Large intestine (tissue), 12 donors: ENCODE results near the gene ZKSCAN8. TPM values are rescaled to one million over a fixed set of nuclear protein-coding genes. Genes with fewer than 3 reads are reported as not detected.
A peak's percentile ranks its signal among the peaks of the same experiment; 100 is the strongest.
"Not testable (repeated sequence)": the region's sequence is repeated elsewhere in the genome, so short reads cannot be mapped to it uniquely, and the experiment has no call there.

Experiments used
- DNase-seq, 2 donors: peaks; one replicate each; pipeline versions ENCODE4 v3.0.0 to v3.0.0-alpha.2; 2013
- H3K27ac ChIP-seq: one replicate; pipeline ENCODE4 v1.5.1; 2013; ENCODE audit warnings: low read length
- H3K27me3 ChIP-seq: 2 replicates; pipeline ENCODE4 v1.6.1; 2013; ENCODE audit warnings: low read length; ENCODE audit not compliant: control insufficient read depth, insufficient read depth
- H3K36me3 ChIP-seq: 2 replicates; pipeline ENCODE4 v1.6.1; 2013; ENCODE audit warnings: low read length; ENCODE audit not compliant: control insufficient read depth, insufficient read depth
- H3K4me1 ChIP-seq: one replicate; pipeline ENCODE4 v1.6.1; 2013; ENCODE audit warnings: low read length; ENCODE audit not compliant: control insufficient read depth, insufficient read depth
- H3K4me3 ChIP-seq: one replicate; pipeline ENCODE4 v1.5.1; 2013; ENCODE audit warnings: low read length
- H3K9me3 ChIP-seq: one replicate; pipeline ENCODE4 v1.6.1; 2013; ENCODE audit warnings: mild to moderate bottlenecking, low read depth, low read length, moderate library complexity; ENCODE audit not compliant: control insufficient read depth
- WGBS: methylation state at CpG from one replicate; pipeline ENCODE4 v1.1.5; 2013; ENCODE audit warnings: low lambda C conversion rate; ENCODE audit not compliant: insufficient coverage; 5-methylcytosine and 5-hydroxymethylcytosine counted together
- long read RNA-seq, 11 donors: transcript quantifications; one replicate each; lab custom pipeline, GENCODE V29; 2026
- polyA plus RNA-seq: library from polyadenylated mRNA; unstranded; fragments of 120-200 nt; gene quantifications from one replicate; pipeline ENCODE4 v1.2.1, GENCODE V29; 2013

The ZKSCAN8 gene
- polyA plus RNA-seq = 21.9 TPM
- long read RNA-seq, donor 1 = 0 reads
- long read RNA-seq, donor 2, full-length matches to known transcripts = 2 of 2 reads
- long read RNA-seq, donor 2, partial matches to known transcripts = 0 of 2 reads
- long read RNA-seq, donor 2, other reads (novel, unspliced or antisense) = 0 of 2 reads
- long read RNA-seq, donor 3, full-length matches to known transcripts = 5 of 5 reads
- long read RNA-seq, donor 3, partial matches to known transcripts = 0 of 5 reads
- long read RNA-seq, donor 3, other reads (novel, unspliced or antisense) = 0 of 5 reads
- long read RNA-seq, donor 4 = 0 reads
- long read RNA-seq, donor 5, full-length matches to known transcripts = 1 of 1 reads
- long read RNA-seq, donor 5, partial matches to known transcripts = 0 of 1 reads
- long read RNA-seq, donor 5, other reads (novel, unspliced or antisense) = 0 of 1 reads
- long read RNA-seq, donor 6, full-length matches to known transcripts = 4 of 4 reads
- long read RNA-seq, donor 6, partial matches to known transcripts = 0 of 4 reads
- long read RNA-seq, donor 6, other reads (novel, unspliced or antisense) = 0 of 4 reads
- long read RNA-seq, donor 7, full-length matches to known transcripts = 3 of 3 reads
- long read RNA-seq, donor 7, partial matches to known transcripts = 0 of 3 reads
- long read RNA-seq, donor 7, other reads (novel, unspliced or antisense) = 0 of 3 reads
- long read RNA-seq, donor 8, full-length matches to known transcripts = 3 of 3 reads
- long read RNA-seq, donor 8, partial matches to known transcripts = 0 of 3 reads
- long read RNA-seq, donor 8, other reads (novel, unspliced or antisense) = 0 of 3 reads
- long read RNA-seq, donor 9 = 0 reads
- long read RNA-seq, donor 10, full-length matches to known transcripts = 4 of 4 reads
- long read RNA-seq, donor 10, partial matches to known transcripts = 0 of 4 reads
- long read RNA-seq, donor 10, other reads (novel, unspliced or antisense) = 0 of 4 reads
- long read RNA-seq, donor 11 = 0 reads

- Histone ChIP-seq H3K4me3 (peak within 1 kb of the TSS; percentile 83), H3K9me3 (no peaks in the 10 kb centered on the region), H3K4me1 (peaks cover 4% of the 10 kb centered on the region), H3K27ac (peak within 1 kb of the TSS; percentile 39), H3K27me3 (no peaks in the 10 kb centered on the region), H3K36me3 (peaks cover 11% of the 10 kb centered on the region)
- WGBS = 0% methylated on average over 3 of the region's 52 CpGs
- peak; percentile 65 to 88 for DNase-seq
Measured at GRCh38 chr6:28141500-28142329, at the start of gene ZKSCAN8. TSS of gene ZKSCAN8 (plus strand) at chr6:28141883. CDS start at chr6:28148408, 6,525 bp downstream.

GRCh38 chr6:28102222-28102621, 39.5 kb upstream of the ZKSCAN8 start:
- not testable (repeated sequence) for H3K36me3 ChIP-seq, H3K4me1 ChIP-seq, H3K27ac ChIP-seq, H3K27me3 ChIP-seq, DNase-seq, H3K4me3 ChIP-seq, H3K9me3 ChIP-seq
- WGBS = 76% methylated on average over 4 of the region's 7 CpGs

DNA sequence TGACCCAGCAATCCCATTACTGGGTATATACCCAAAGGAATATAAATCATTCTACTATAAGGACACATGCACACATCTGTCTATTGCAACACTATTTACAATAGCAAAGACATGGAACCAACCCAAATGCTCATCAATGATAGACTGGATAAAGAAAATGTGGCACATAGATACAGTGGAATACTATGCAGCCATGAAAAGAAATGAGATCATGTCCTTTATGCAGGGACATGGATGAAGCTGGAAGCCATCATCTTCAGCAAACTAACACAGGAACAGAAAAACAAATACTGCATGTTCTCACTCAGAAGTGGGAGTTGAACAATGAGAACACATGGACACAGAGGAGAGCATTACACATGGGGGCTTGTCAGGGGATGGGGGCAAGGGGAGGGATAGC, 39.0 kb upstream of the ZKSCAN8 start:
- not testable (repeated sequence) for DNase-seq, H3K27ac ChIP-seq, H3K4me1 ChIP-seq, H3K9me3 ChIP-seq, H3K4me3 ChIP-seq, H3K36me3 ChIP-seq, H3K27me3 ChIP-seq

DNA sequence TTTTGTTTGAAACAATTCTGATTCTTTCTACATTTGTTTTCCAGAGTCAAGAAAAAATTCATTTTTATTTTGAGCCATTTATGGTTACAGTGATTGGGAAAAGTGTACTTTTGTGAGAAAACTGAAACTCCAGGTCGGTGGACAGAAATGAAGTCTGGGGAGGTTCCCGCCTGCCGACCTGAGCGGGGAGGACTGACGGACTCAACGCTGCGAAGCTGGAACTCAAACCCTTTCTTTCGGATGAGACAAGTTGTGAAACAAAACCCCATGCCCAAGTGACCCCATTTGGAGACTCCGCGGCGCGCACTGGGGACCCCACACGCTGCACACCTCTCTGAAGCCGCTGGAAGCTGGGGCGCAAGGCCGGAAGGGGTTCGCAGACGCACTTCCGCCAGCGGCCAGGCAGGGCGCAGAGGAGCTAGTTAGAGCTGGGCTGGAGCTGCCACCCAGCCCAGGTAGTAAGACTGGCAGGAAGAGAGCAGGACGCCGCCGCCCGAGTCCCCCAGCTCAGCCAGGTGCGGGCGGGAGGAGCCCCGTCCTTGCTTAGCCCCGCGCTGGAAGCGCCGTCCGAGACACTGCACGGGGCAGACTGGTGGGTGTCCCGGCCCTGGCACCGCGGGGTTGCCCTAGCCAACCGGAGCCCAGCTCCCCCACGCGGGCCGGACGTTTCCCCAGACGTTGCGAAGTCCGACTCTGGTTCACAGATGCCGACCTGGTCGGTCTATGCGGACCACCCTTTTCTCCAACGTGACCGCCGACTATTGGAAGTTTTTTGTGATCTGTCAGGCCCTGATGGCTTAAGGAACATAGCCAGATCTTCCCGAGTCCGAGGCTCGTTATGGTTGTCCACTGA, 37.1 kb upstream of the ZKSCAN8 start:
- WGBS = no CpG with 5 or more reads among the region's 54 CpGs
- Histone ChIP-seq H3K27ac (peak overlapping the region; percentile 84), H3K9me3 (no peaks in the 10 kb centered on the region), H3K4me1 (no peaks in the 10 kb centered on the region), H3K27me3 (no peaks in the 10 kb centered on the region), H3K4me3 (peak overlapping the region; percentile 72), H3K36me3 (no peaks in the 10 kb centered on the region)
- peak; percentile 82 to 94 for DNase-seq

GRCh38 chr6:28105245-28105639, 36.4 kb upstream of the ZKSCAN8 start:
- H3K36me3 ChIP-seq = no peaks in the 10 kb centered on the region
- peaks cover 2% of the 10 kb centered on the region for H3K27me3 ChIP-seq
- peak overlapping the region; percentile 72 for H3K4me3 ChIP-seq
- H3K27ac ChIP-seq = peak overlapping the region; percentile 84
- H3K9me3 ChIP-seq = no peaks in the 10 kb centered on the region
- DNase-seq = no peak
- no peaks in the 10 kb centered on the region for H3K4me1 ChIP-seq
- no CpG with 5 or more reads among the region's 5 CpGs for WGBS

DNA sequence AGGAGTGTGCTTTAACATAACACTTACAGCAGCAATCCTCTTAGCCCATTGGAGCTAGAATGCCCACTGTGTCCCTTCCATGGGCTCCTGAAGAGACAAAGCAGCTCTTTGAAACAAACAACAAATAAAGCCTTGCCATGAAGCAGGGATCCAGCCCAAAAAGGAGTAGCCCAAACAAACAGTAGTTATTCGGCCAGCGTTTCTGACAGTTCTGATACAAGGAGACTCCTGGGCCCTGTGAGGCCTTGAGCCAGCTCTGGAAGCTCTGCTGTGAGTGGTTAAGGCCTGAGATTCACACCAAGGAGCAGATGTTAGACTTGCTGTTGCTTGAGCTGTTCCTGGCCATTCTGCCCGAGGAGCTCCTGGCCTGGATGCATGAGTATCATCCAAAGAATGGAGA, 34.2 kb upstream of the ZKSCAN8 start:
- DNase-seq = no peak
- Histone ChIP-seq H3K27me3 (peaks cover 6% of the 10 kb centered on the region), H3K9me3 (no peaks in the 10 kb centered on the region), H3K36me3 (no peaks in the 10 kb centered on the region), H3K27ac (no peak overlapping the region), H3K4me1 (no peaks in the 10 kb centered on the region), H3K4me3 (no peak overlapping the region)
- WGBS = no CpG with 5 or more reads among the region's 3 CpGs

DNA sequence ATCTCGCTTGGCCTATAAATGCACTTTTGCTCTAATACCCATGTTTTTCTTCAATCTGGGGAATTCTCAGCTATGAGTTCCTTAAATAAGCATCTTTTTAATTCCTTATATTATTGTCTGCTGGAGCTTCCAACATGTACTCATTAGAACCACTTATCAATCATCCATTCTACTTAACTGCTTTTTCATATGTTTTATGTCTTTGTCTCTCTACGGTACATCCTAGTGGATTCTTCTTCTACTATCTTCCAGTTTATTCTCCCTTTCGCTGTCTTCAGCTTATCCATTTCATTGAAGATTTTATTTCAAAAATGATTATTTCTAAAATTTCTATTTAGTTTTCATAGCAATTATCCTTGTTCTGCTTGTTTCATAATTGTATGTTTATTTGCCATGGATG, 29.7 kb upstream of the ZKSCAN8 start:
- 61% methylated on average over 2 of the region's 3 CpGs for WGBS
- Histone ChIP-seq H3K27ac (no peak overlapping the region), H3K36me3 (peaks cover 5% of the 10 kb centered on the region), H3K4me1 (no peaks in the 10 kb centered on the region), H3K27me3 (peaks cover 6% of the 10 kb centered on the region), H3K9me3 (no peaks in the 10 kb centered on the region), H3K4me3 (no peak overlapping the region)
- no peak for DNase-seq

DNA sequence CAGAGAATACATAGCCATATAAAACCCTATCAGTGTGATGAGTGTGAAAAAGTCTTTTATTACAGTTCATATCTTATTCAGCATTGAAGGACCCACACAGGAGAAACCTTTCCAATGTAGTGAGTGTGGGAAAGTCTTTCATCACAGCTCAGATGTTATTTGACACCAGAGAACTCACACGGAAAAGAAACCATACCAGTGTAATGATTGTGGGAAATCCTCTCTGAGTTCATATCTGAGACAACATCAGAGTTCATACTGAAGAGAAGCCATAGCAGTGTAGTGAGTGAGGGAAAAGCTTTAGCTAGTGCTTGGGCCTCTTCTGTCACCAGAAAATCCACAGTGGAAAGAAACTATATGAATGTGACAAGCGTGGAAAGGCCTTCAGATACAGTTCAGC, 25.9 kb upstream of the ZKSCAN8 start:
- H3K4me3 ChIP-seq = no peak overlapping the region
- H3K9me3 ChIP-seq = no peaks in the 10 kb centered on the region
- H3K27me3 ChIP-seq = peaks cover 2% of the 10 kb centered on the region
- no peaks in the 10 kb centered on the region for H3K4me1 ChIP-seq
- DNase-seq = no peak
- peaks cover 24% of the 10 kb centered on the region for H3K36me3 ChIP-seq
- WGBS = no CpG with 5 or more reads among the region's 2 CpGs
- H3K27ac ChIP-seq = no peak overlapping the region

DNA sequence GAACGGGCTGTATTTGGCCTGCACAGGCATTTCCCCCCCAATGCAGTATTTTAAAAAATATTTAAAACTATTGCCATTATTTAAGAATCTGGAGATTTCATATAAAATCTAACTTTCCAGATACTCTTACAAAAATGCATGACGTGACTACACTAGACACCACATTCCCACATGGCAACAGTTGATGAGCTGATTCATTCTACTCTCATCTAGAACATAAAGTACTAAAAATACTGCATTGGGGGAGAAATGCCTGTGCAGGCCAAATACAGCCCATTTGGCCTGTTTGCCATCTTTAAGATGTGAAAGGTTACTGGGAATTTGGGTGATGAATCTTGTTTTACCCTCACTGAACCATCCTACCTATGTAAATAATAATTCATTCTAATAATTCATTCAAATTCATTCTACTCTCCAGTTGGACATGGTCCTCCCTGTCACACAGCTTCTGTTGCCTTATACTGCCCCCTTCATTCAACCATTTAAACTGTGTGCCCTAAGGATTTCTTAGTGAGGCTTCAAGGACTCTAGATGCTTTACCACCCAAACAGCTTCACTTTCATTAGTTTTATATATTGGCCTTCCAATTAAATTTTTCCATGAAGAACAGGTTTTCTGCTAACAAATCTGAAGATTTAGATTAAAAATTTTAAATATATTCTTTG, 24.2 kb upstream of the ZKSCAN8 start:
- Histone ChIP-seq H3K27me3 (no peaks in the 10 kb centered on the region), H3K4me1 (no peaks in the 10 kb centered on the region), H3K36me3 (peaks cover 24% of the 10 kb centered on the region), H3K9me3 (no peaks in the 10 kb centered on the region), H3K27ac (no peak overlapping the region), H3K4me3 (no peak overlapping the region)
- 80% methylated on average over 1 of the region's 2 CpGs for WGBS
- no peak for DNase-seq
